Spleen (tissue), 11 donors: ENCODE data around the gene TP63. TPM values are rescaled to one million over a fixed set of nuclear protein-coding genes. Genes with fewer than 3 reads are reported as not detected.

ENCODE experiments used
- DNase-seq: peaks from one replicate; pipeline ENCODE4 v3.0.0-alpha.2; 2020
- H3K27ac ChIP-seq, 8 donors: fragments of 200-600 bp; sonication (generic) in 7 of 8; 1 replicate in 4 of 8; 2 replicates in 4 of 8; pipeline versions ENCODE4 v1.5.0 to v1.8.0; 2016 to 2021; ENCODE audit warnings: inconsistent platforms in 4 of 8, mild to moderate bottlenecking in 4 of 8, moderate library complexity in 1 of 8
- H3K27me3 ChIP-seq, 7 donors: fragments of 200-600 bp; sonication (generic) in 6 of 7; replicated peaks in 1 of 7; 1 replicate in 4 of 7; 2 replicates in 3 of 7; pipeline versions ENCODE4 v1.5.0 to v1.8.0; 2016 to 2021; ENCODE audit warnings: inconsistent platforms in 3 of 7, mild to moderate bottlenecking in 1 of 7
- H3K36me3 ChIP-seq, 6 donors: fragments of 200-600 bp; sonication (generic) in 5 of 6; 1 replicate in 4 of 6; 2 replicates in 2 of 6; pipeline versions ENCODE4 v1.5.0 to v1.8.0; 2016 to 2021; ENCODE audit warnings: inconsistent platforms in 2 of 6
- H3K4me1 ChIP-seq, 6 donors: fragments of 200-600 bp; sonication (generic) in 5 of 6; 1 replicate in 3 of 6; 2 replicates in 3 of 6; pipeline versions ENCODE4 v1.5.0 to v1.8.0; 2016 to 2021; ENCODE audit warnings: inconsistent platforms in 3 of 6
- H3K4me3 ChIP-seq, 8 donors: fragments of 200-600 bp; sonication (generic) in 7 of 8; 1 replicate in 4 of 8; 2 replicates in 4 of 8; pipeline versions ENCODE4 v1.5.0 to v1.8.0; 2016 to 2021; ENCODE audit warnings: inconsistent platforms in 4 of 8, mild to moderate bottlenecking in 4 of 8, moderate library complexity in 2 of 8
- H3K9me3 ChIP-seq, 8 donors: fragments of 200-600 bp; sonication (generic) in 7 of 8; 1 replicate in 4 of 8; 2 replicates in 4 of 8; pipeline versions ENCODE4 v1.5.0 to v1.8.0; 2016 to 2021; ENCODE audit warnings: inconsistent platforms in 4 of 8
- POLR2A ChIP-seq, 3 donors: fragments of 450-650 bp; IDR thresholded peaks; one replicate each; pipeline ENCODE4 v1.5.1; 2017; ENCODE audit warnings: antibody characterized with exemption in 3 of 3, mild to moderate bottlenecking in 1 of 3
- POLR2AphosphoS5 ChIP-seq, 3 donors: sonication (generic); formaldehyde crosslinking; IDR thresholded peaks; one replicate each; pipeline ENCODE4 v1.5.1; 2017; ENCODE audit warnings: antibody characterized with exemption in 3 of 3
- WGBS, 5 donors: extraction: QIAGEN DNeasy Blood & Tissue Kit in 3 of 5; methylation state at CpG; one replicate each; pipeline versions ENCODE4 v1.1.5 to v1.1.7; 2013 to 2018; 5-methylcytosine and 5-hydroxymethylcytosine counted together
- intact Hi-C: fragments of 100-400 bp; cut with DNase I; formaldehyde crosslinking; loops from one replicate; pipeline ENCODE4 v1.15.0; 2023; ENCODE audit warnings: low total_unique reads
- polyA plus RNA-seq, 3 donors: library from polyadenylated mRNA; stranded (reverse); fragments of 200-250 nt; gene quantifications; one replicate each; pipeline ENCODE4 v1.2.1, GENCODE V29; 2013
- total RNA-seq, 7 donors: library from RNA; depleted of rRNA in 3 of 7; stranded (reverse); fragments of >200 nt in 3 of 7; fragmentation: NEBNext Ultra II Directional in 4 of 7; extraction: Animal tissue kit (Norgen Biotek cat#: 25700) in 4 of 7; gene quantifications; one replicate each; pipeline versions ENCODE4 v1.1.0 to v1.2.1, GENCODE V29; 2016 to 2021
- TF ChIP-seq, protein P1 (sequence below), 11 experiments: fragments of 200-600 bp in 7 of 11; fragments of 450-650 bp in 4 of 11; sonication (generic) in 4 of 11; IDR thresholded peaks in 8 of 11; conservative IDR thresholded peaks in 3 of 11; 1 replicate in 7 of 11; 2 replicates in 4 of 11; pipeline versions ENCODE4 v1.4.0 to v1.8.0; 2016 to 2021; ENCODE audit warnings: antibody characterized with exemption in 11 of 11, inconsistent platforms in 4 of 11, mild to moderate bottlenecking in 1 of 11
- donor health status: healthy with polysubstance abuse.
- donor health status: DM: no; HTN: no; CAD: no; lungs with moderate emphysema.
- donor health status: DM: no; HTN: no; CAD: no.
- donor health status: Bipolar disorder and iron deficiency.
- donor health status: healthy.
- donor health status: DM: no; HTN: no; CAD: no.
- donor health status: DM: yes; HTN: yes; CAD: no.

TP63 gene
- total and polyA plus RNA-seq, 10 donors = 0.09 to 0.68 (median 0.29) TPM

DNA sequence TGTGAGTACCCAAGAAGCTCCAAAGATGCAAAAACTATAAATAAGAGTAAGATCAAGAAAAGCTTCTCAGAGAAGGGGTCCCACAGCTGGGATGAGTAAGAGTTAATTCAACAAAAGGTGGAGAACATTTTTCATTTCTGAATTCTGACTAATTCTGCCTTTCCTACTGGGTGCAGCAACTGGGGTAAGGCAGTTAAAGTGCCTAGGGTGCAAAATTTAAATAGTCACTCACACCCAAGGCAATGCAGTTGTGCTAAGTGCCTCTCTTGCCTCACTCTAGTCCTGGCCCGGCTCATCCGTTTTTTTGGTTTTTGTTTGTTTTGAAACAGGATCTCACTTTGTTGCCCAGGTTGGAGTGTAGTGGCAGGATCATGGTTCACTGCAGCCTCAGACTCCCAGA lies 240.2 kb downstream of the TP63 start:
- Histone ChIP-seq H3K27ac (no peak overlapping the region), H3K9me3 (no peaks in the 10 kb centered on the region), H3K4me3 (no peak overlapping the region), H3K27me3 (no peaks in the 10 kb centered on the region), H3K4me1 (no peaks in the 10 kb centered on the region), H3K36me3 (no peaks in the 10 kb centered on the region)
- intact Hi-C loops = no loop called here
- no peak for DNase-seq
- 84 to 98% (median 90%) methylated on average over 2 of the region's 2 CpGs for WGBS, 5 donors
- TF ChIP-seq POLR2A (IDR thresholded peaks at IDR 0.05) (no peak), POLR2AphosphoS5 (IDR thresholded peaks at IDR 0.05) (no peak)
- TF ChIP-seq, protein P1, sequence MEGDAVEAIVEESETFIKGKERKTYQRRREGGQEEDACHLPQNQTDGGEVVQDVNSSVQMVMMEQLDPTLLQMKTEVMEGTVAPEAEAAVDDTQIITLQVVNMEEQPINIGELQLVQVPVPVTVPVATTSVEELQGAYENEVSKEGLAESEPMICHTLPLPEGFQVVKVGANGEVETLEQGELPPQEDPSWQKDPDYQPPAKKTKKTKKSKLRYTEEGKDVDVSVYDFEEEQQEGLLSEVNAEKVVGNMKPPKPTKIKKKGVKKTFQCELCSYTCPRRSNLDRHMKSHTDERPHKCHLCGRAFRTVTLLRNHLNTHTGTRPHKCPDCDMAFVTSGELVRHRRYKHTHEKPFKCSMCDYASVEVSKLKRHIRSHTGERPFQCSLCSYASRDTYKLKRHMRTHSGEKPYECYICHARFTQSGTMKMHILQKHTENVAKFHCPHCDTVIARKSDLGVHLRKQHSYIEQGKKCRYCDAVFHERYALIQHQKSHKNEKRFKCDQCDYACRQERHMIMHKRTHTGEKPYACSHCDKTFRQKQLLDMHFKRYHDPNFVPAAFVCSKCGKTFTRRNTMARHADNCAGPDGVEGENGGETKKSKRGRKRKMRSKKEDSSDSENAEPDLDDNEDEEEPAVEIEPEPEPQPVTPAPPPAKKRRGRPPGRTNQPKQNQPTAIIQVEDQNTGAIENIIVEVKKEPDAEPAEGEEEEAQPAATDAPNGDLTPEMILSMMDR (IDR thresholded peaks at IDR 0.05 in 8 of 11, conservative IDR thresholded peaks at IDR 0.05 in 3 of 11) = no peak

GRCh38 chr3:189883113-189883753 lies 252.0 kb downstream of the TP63 start:
- no peaks in the 10 kb centered on the region for H3K4me1 ChIP-seq
- no peak overlapping the region for H3K27ac ChIP-seq
- no peak for DNase-seq
- no peaks in the 10 kb centered on the region for H3K27me3 ChIP-seq
- intact Hi-C loops = no loop called here
- TF ChIP-seq POLR2A (IDR thresholded peaks at IDR 0.05) = no peak
- no peaks in the 10 kb centered on the region for H3K9me3 ChIP-seq
- no peaks in the 10 kb centered on the region for H3K36me3 ChIP-seq
- 59 to 77% (median 69%) methylated on average over 4 of the region's 4 CpGs for WGBS, 5 donors
- no peak overlapping the region for H3K4me3 ChIP-seq

DNA sequence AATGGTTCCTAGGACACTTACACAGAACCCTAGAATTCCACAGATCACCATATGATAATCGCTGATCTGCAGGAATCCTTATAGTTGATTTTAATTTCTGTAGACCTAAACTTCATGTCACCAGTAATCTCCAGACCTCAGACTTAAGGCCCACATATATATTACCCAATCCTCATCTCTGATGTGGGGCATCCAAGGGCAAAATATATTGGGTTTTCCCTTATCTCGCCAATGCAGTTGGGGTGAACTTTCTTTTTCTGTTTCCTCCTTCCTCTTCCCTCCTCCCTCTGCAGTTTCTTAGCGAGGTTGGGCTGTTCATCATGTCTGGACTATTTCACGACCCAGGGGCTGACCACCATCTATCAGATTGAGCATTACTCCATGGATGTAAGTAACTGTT lies 259.3 kb downstream of the TP63 start:
- Histone ChIP-seq H3K27ac (no peak overlapping the region), H3K4me3 (no peak overlapping the region), H3K4me1 (no peaks in the 10 kb centered on the region), H3K27me3 (no peaks in the 10 kb centered on the region), H3K9me3 (no peaks in the 10 kb centered on the region), H3K36me3 (no peaks in the 10 kb centered on the region)
- WGBS, 5 donors = 29 to 46% (median 41%) methylated on average over 4 of the region's 4 CpGs
- TF ChIP-seq, protein P1 (IDR thresholded peaks at IDR 0.05 in 8 of 11, conservative IDR thresholded peaks at IDR 0.05 in 3 of 11) = no peak
- no peak for DNase-seq
- intact Hi-C loops = no loop called here

- WGBS, 5 donors = 69 to 91% (median 77%) methylated on average over 3 of the region's 3 CpGs
These were observed 265.3 kb downstream of the TP63 start for GRCh38 chr3:189896533-189896932.

More at GRCh38 chr3:189896533-189896932, 265.3 kb downstream of the TP63 start:
- Histone ChIP-seq H3K27ac (no peak overlapping the region), H3K27me3 (no peaks in the 10 kb centered on the region), H3K4me1 (no peaks in the 10 kb centered on the region), H3K4me3 (no peak overlapping the region), H3K9me3 (no peaks in the 10 kb centered on the region), H3K36me3 (no peaks in the 10 kb centered on the region)
- DNase-seq = no peak
- intact Hi-C loops = no loop called here
- TF ChIP-seq POLR2AphosphoS5 (IDR thresholded peaks at IDR 0.05) (no peak), POLR2A (IDR thresholded peaks at IDR 0.05) (no peak)
- TF ChIP-seq, protein P1 (IDR thresholded peaks at IDR 0.05 in 8 of 11, conservative IDR thresholded peaks at IDR 0.05 in 3 of 11) = no peak
